ENCODE results near the gene COPZ1. TPM values are rescaled to one million over a fixed set of nuclear protein-coding genes. Genes with fewer than 3 reads are reported as not detected.
A peak's percentile ranks its signal among the peaks of the same experiment; 100 is the strongest.
"Not testable (repeated sequence)": the region's sequence is repeated elsewhere in the genome, so short reads cannot be mapped to it uniquely, and the experiment has no call there.

The COPZ1 gene
- total and polyA plus RNA-seq, 2 experiments from 2014 or later, result 149 to 170 TPM

- H3K27me3 ChIP-seq (replicated peaks; ENCODE audit: insufficient read depth), result no peaks in the 10 kb centered on the region
- TF ChIP-seq EZH2phosphoT487 (IDR thresholded peaks at IDR 0.05; ENCODE audit: insufficient read depth, low read depth) (no peak), EZH2 (IDR thresholded peaks at IDR 0.05; ENCODE audit: insufficient read depth, poor library complexity, severe bottlenecking) (no peak)
- no peak overlapping the region for H3K27ac ChIP-seq
- H2AFZ ChIP-seq, result no peak overlapping the region
- WGBS, 2 experiments (ENCODE audit: low coverage in 1 of 2, low lambda C conversion rate in 2 of 2, missing lambda C conversion rate in 2 of 2), result 41 to 48% methylated on average over 11 of the region's 11 CpGs
- H3K9me3 ChIP-seq (ENCODE audit: low read depth), result no peaks in the 10 kb centered on the region
- H3K4me1 ChIP-seq (ENCODE audit: insufficient read depth), result peaks cover 22% of the 10 kb centered on the region
- no peak for DNase-seq
- H3K9ac ChIP-seq, result peak overlapping the region; percentile 99
- H3F3A ChIP-seq (ENCODE audit: insufficient read depth), result peaks cover 87% of the 10 kb centered on the region
- peak overlapping the region; percentile 94 for H3K4me3 ChIP-seq
- peaks cover 66% of the 10 kb centered on the region for H3K36me3 ChIP-seq (ENCODE audit: low read depth)
- peak overlapping the region; percentile 97 for H3K4me2 ChIP-seq (ENCODE audit: unreplicated experiment)
- no peaks in the 10 kb centered on the region for H3K9me2 ChIP-seq (ENCODE audit: insufficient read depth)
- in situ Hi-C loops (cut with MboI), result no loop called here
- peaks cover 41% of the 10 kb centered on the region for H4K20me1 ChIP-seq (ENCODE audit: insufficient read depth)
- peaks cover 62% of the 10 kb centered on the region for H3K79me2 ChIP-seq (ENCODE audit: insufficient read depth)
Measured at GRCh38 chr12:54282949-54283593, 41.9 kb upstream of the COPZ1 start.

GRCh38 chr12:54284070-54284780 lies 40.7 kb upstream of the COPZ1 start:
- peak overlapping the region; percentile 97 for H3K4me2 ChIP-seq (ENCODE audit: unreplicated experiment)
- WGBS, 2 experiments (ENCODE audit: low coverage in 1 of 2, low lambda C conversion rate in 2 of 2, missing lambda C conversion rate in 2 of 2), result 37 to 48% methylated on average over 1 to 2 of the region's 2 CpGs
- DNase-seq; H3K27me3 ChIP-seq (replicated peaks; ENCODE audit: insufficient read depth); H2AFZ ChIP-seq; in situ Hi-C loops (cut with MboI); H3K9me2 ChIP-seq (ENCODE audit: insufficient read depth); H3K27ac ChIP-seq; H3K9me3 ChIP-seq (ENCODE audit: low read depth): not testable (repeated sequence)
- H3K9ac ChIP-seq, result peak overlapping the region; percentile 99
- H3F3A ChIP-seq (ENCODE audit: insufficient read depth), result peaks cover 87% of the 10 kb centered on the region
- peaks cover 41% of the 10 kb centered on the region for H4K20me1 ChIP-seq (ENCODE audit: insufficient read depth)
- peak overlapping the region; percentile 94 for H3K4me3 ChIP-seq
- H3K79me2 ChIP-seq (ENCODE audit: insufficient read depth), result peaks cover 50% of the 10 kb centered on the region
- peaks cover 16% of the 10 kb centered on the region for H3K4me1 ChIP-seq (ENCODE audit: insufficient read depth)
- peaks cover 68% of the 10 kb centered on the region for H3K36me3 ChIP-seq (ENCODE audit: low read depth)

- TF ChIP-seq EZH2 (IDR thresholded peaks at IDR 0.05; ENCODE audit: insufficient read depth, poor library complexity, severe bottlenecking), result no peak
- TF ChIP-seq EZH2phosphoT487 (IDR thresholded peaks at IDR 0.05; ENCODE audit: insufficient read depth, low read depth), result no peak
- peaks cover 97% of the 10 kb centered on the region for H3F3A ChIP-seq (ENCODE audit: insufficient read depth)
- peak overlapping the region; percentile 19 for H3K4me2 ChIP-seq (ENCODE audit: unreplicated experiment)
- H2AFZ ChIP-seq, result no peak overlapping the region
- peak overlapping the region; percentile 46 for H3K9ac ChIP-seq
- H3K27me3 ChIP-seq (replicated peaks; ENCODE audit: insufficient read depth), result no peaks in the 10 kb centered on the region
- H3K36me3 ChIP-seq (ENCODE audit: low read depth), result peaks cover 68% of the 10 kb centered on the region
- peaks cover 49% of the 10 kb centered on the region for H3K79me2 ChIP-seq (ENCODE audit: insufficient read depth)
- in situ Hi-C loops (cut with MboI), result no loop called here
- peak; percentile 43 for DNase-seq
- peaks cover 41% of the 10 kb centered on the region for H4K20me1 ChIP-seq (ENCODE audit: insufficient read depth)
- H3K9me3 ChIP-seq (ENCODE audit: low read depth), result no peaks in the 10 kb centered on the region
- no peak overlapping the region for H3K27ac ChIP-seq
- WGBS, 2 experiments (ENCODE audit: low coverage in 1 of 2, low lambda C conversion rate in 2 of 2, missing lambda C conversion rate in 2 of 2), result 58 to 66% methylated on average over 5 of the region's 5 CpGs
- no peaks in the 10 kb centered on the region for H3K9me2 ChIP-seq (ENCODE audit: insufficient read depth)
- H3K4me1 ChIP-seq (ENCODE audit: insufficient read depth), result peaks cover 16% of the 10 kb centered on the region
- peak overlapping the region; percentile 54 for H3K4me3 ChIP-seq
Measured at GRCh38 chr12:54285150-54286041, 39.5 kb upstream of the COPZ1 start.

Measured in GM23248 (cell line).